Natural killer cell (primary cell): ENCODE data around the gene GRHPR. TPM values are rescaled to one million over a fixed set of nuclear protein-coding genes. Genes with fewer than 3 reads are reported as not detected.

Source experiments
- ATAC-seq, 3 donors: fragments of 150-1000 bp in 2 of 3; fragments of 200-7000 bp in 1 of 3; cut with Tn5 transposase; 1 replicate in 1 of 3; 2 replicates in 2 of 3; pipeline ENCODE4 v1.10.0; 2021; ENCODE audit warnings: mild to moderate bottlenecking in 2 of 3, moderate library complexity in 2 of 3
- DNase-seq, 2 donors: peaks; one replicate each; pipeline versions ENCODE4 v3.0.0 to v3.0.0-alpha.2; 2013 to 2021; ENCODE audit warnings: mixed read lengths in 1 of 2
- H3K27ac ChIP-seq: one replicate; pipeline ENCODE4 v1.5.1; 2013; ENCODE audit warnings: mild to moderate bottlenecking, low read length
- H3K27me3 ChIP-seq: one replicate; pipeline ENCODE4 v1.6.1; 2013; ENCODE audit warnings: low read length; ENCODE audit not compliant: control insufficient read depth, insufficient read depth
- H3K36me3 ChIP-seq: one replicate; pipeline ENCODE4 v1.6.1; 2013; ENCODE audit warnings: low read length; ENCODE audit not compliant: control insufficient read depth, insufficient read depth
- H3K4me1 ChIP-seq: one replicate; pipeline ENCODE4 v1.6.1; 2013; ENCODE audit warnings: low read length; ENCODE audit not compliant: control insufficient read depth, insufficient read depth
- H3K4me3 ChIP-seq: one replicate; pipeline ENCODE4 v1.5.1; 2013; ENCODE audit warnings: low read length
- H3K9me3 ChIP-seq: one replicate; pipeline ENCODE4 v1.6.1; 2013; ENCODE audit warnings: low read length; ENCODE audit not compliant: control insufficient read depth, insufficient read depth
- H3K27ac Mint-ChIP-seq, 2 donors: one replicate each; pipeline ENCODE4 v1.8.0; 2022; ENCODE audit warnings: mild to moderate bottlenecking in 2 of 2, mixed read lengths in 2 of 2, moderate library complexity in 1 of 2
- H3K27me3 Mint-ChIP-seq, 2 donors: one replicate each; pipeline ENCODE4 v1.8.0; 2022; ENCODE audit warnings: low read depth in 2 of 2, mixed read lengths in 2 of 2
- H3K36me3 Mint-ChIP-seq: one replicate; pipeline ENCODE4 v1.8.0; 2022; ENCODE audit warnings: mixed read lengths
- H3K4me1 Mint-ChIP-seq, 2 donors: one replicate each; pipeline ENCODE4 v1.8.0; 2022; ENCODE audit warnings: mixed read lengths in 2 of 2
- H3K4me3 Mint-ChIP-seq: one replicate; pipeline ENCODE4 v1.8.0; 2022; ENCODE audit warnings: mild to moderate bottlenecking, moderate library complexity, mixed read lengths
- H3K9me3 Mint-ChIP-seq, 2 donors: one replicate each; pipeline ENCODE4 v1.8.0; 2022; ENCODE audit warnings: mixed read lengths in 2 of 2
- WGBS: methylation state at CpG from one replicate; pipeline ENCODE4 v1.1.7; 2013; ENCODE audit warnings: missing lambda C conversion rate; ENCODE audit not compliant: insufficient coverage; 5-methylcytosine and 5-hydroxymethylcytosine counted together
- intact Hi-C: fragments of 100-400 bp; cut with micrococcal nuclease; formaldehyde crosslinking; loops from one replicate; pipeline ENCODE4 v1.14.2; 2022
- total RNA-seq, 4 donors: library from RNA; stranded (reverse); fragments of 120-200 nt in 1 of 4; gene quantifications; one replicate each; pipeline versions ENCODE4 v1.2.3 to v1.2.4, GENCODE V29; 2013 to 2022
- TF ChIP-seq, protein P1 (sequence below): fragments of 200-600 bp; IDR thresholded peaks from one replicate; pipeline ENCODE4 v1.8.0; 2022; ENCODE audit warnings: antibody characterized with exemption

GRHPR gene
- total RNA-seq, 3 donors from 2014 or later (not counting 1 experiment from before 2014, with no cell fraction given), result 38.1 to 55.6 (median 41.1) TPM

DNA sequence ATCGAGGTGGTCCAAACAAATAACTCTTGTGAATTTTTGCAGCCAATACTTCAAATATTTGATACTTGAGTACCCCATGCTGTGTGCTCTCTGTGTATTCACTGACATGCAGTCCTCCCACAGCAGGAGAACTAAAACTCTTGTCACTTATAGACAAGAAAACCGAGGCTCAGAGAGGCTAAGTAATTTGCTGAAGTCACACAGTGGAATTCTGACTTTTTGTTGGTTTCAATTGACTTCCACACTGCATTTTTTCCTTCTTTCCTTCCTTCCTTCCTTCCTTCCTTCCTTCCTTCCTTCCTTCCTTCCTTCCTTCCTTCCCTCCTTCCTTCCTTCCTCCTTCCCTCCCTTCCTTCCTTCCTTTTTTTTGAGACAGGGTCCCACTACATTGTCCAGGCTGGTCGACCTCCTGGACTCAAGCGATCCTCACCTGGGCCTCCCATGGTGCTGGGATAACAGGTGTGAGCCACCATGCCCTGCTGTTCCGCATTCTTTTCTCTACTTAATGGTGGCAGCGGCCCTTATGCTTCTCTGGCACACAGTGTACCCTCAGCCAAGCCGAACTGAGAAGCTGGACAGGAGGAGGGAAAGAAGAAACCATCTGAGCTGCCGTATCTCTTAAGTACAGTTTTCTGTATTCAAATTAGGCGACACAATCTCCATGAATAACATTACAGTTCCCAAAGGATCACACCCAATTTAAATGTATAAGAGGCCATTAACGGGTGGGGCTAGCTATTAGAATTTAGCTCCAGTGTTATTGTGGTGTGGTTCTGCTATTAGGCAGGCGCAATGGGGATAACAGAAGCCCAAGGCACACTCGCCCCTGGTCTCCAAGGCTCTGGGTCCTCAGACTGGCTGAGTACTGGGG is 38.4 kb upstream of the GRHPR start:
- ATAC-seq (no peak), DNase-seq (no peak)
- Mint-ChIP-seq H3K9me3 (no peaks in the 10 kb centered on the region), H3K4me1 (no peaks in the 10 kb centered on the region), H3K27me3 (peaks cover 0 to 6% of the 10 kb centered on the region in 2 donors), H3K27ac (no peak overlapping the region), H3K4me3 (no peak overlapping the region), H3K36me3 (no peaks in the 10 kb centered on the region)
- WGBS, result 89% methylated on average over 10 of the region's 12 CpGs
- H3K4me1 ChIP-seq, result peaks cover 14% of the 10 kb centered on the region
- no peaks in the 10 kb centered on the region for H3K27me3 ChIP-seq
- intact Hi-C loops, result no loop called here
- H3K27ac ChIP-seq, result no peak overlapping the region
- no peaks in the 10 kb centered on the region for H3K9me3 ChIP-seq
- TF ChIP-seq, protein P1, sequence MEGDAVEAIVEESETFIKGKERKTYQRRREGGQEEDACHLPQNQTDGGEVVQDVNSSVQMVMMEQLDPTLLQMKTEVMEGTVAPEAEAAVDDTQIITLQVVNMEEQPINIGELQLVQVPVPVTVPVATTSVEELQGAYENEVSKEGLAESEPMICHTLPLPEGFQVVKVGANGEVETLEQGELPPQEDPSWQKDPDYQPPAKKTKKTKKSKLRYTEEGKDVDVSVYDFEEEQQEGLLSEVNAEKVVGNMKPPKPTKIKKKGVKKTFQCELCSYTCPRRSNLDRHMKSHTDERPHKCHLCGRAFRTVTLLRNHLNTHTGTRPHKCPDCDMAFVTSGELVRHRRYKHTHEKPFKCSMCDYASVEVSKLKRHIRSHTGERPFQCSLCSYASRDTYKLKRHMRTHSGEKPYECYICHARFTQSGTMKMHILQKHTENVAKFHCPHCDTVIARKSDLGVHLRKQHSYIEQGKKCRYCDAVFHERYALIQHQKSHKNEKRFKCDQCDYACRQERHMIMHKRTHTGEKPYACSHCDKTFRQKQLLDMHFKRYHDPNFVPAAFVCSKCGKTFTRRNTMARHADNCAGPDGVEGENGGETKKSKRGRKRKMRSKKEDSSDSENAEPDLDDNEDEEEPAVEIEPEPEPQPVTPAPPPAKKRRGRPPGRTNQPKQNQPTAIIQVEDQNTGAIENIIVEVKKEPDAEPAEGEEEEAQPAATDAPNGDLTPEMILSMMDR, result no peak
- H3K4me3 ChIP-seq, result no peak overlapping the region
- no peaks in the 10 kb centered on the region for H3K36me3 ChIP-seq

DNA sequence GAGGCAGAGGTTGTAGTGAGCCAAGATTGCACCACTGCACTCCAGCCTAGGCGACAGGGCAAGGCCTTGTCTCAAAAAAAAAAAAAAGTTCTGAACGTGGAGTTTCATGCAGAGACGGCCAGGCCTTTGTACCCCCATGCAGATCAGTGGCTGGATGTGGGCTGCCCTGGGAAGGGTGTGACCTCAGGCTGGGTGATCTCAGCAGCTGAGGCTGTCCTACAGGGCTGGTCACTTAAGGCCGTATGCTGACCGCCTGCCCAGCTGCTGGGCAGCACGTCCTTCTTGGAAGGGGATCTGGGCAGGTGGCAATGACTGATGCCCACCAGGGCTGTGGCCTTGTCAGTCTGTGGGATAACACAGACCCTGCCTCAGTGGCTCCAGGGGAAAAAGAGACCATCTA is 37.2 kb upstream of the GRHPR start:
- WGBS, result 93% methylated on average over 6 of the region's 6 CpGs
- no peak for DNase-seq
- peaks cover 0 to 2% of the 10 kb centered on the region in 2 donors for H3K27me3 Mint-ChIP-seq
- intact Hi-C loops, result loop anchor here (5.0 kb wide), 1 partner anchor 513 kb away; no protein-coding TSS in a partner anchor
- no peak for ATAC-seq
- Histone ChIP-seq H3K27me3 (no peaks in the 10 kb centered on the region), H3K36me3 (no peaks in the 10 kb centered on the region), H3K4me3 (no peak overlapping the region), H3K27ac (no peak overlapping the region), H3K4me1 (peaks cover 14% of the 10 kb centered on the region), H3K9me3 (no peaks in the 10 kb centered on the region)
- TF ChIP-seq, protein P1, result no peak
- H3K9me3 Mint-ChIP-seq, result no peaks in the 10 kb centered on the region
- no peak overlapping the region for H3K4me3 Mint-ChIP-seq
- H3K36me3 Mint-ChIP-seq, result no peaks in the 10 kb centered on the region
- H3K27ac Mint-ChIP-seq, result no peak overlapping the region
- no peaks in the 10 kb centered on the region for H3K4me1 Mint-ChIP-seq

DNA sequence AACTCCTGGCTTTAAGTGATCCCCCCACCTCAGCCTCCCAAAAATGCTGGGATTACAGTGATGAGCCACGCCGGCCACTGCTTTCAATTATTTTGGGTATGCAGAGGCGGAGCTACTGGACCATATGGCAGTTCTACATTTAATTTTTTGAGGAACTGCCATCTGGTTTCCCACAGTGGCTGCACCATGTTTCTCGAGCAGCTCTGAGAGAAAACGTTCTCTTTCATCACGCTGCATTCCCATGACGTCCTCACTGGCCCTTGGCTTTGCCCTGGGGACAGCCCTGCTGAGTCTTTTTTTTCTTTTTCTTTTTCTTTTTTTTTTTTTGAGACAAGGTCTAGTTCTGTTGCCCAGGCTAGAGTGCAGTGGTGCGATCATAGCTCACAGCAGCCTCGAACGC is 35.5 kb upstream of the GRHPR start:
- H3K27ac ChIP-seq, result no peak overlapping the region
- 80% methylated on average over 10 of the region's 10 CpGs for WGBS
- peaks cover 16% of the 10 kb centered on the region for H3K4me1 ChIP-seq
- ATAC-seq (no peak), DNase-seq (no peak)
- TF ChIP-seq, protein P1, result no peak
- no peaks in the 10 kb centered on the region for H3K9me3 ChIP-seq
- no peaks in the 10 kb centered on the region for H3K36me3 Mint-ChIP-seq
- H3K4me3 ChIP-seq, result no peak overlapping the region
- H3K9me3 Mint-ChIP-seq, result no peaks in the 10 kb centered on the region
- H3K27me3 Mint-ChIP-seq, result peaks cover 0 to 2% of the 10 kb centered on the region in 2 donors
- H3K27me3 ChIP-seq, result no peaks in the 10 kb centered on the region
- no peaks in the 10 kb centered on the region for H3K4me1 Mint-ChIP-seq
- no peak overlapping the region for H3K4me3 Mint-ChIP-seq
- intact Hi-C loops, result loop anchor here (5.0 kb wide), 1 partner anchor 515 kb away; no protein-coding TSS in a partner anchor
- no peak overlapping the region for H3K27ac Mint-ChIP-seq
- H3K36me3 ChIP-seq, result no peaks in the 10 kb centered on the region
